VCaP (cell line): ENCODE data around the gene SPCS3.
A peak's percentile ranks its signal among the peaks of the same experiment; 100 is the strongest.

Experiments
- H3K27ac ChIP-seq: fragments of 450-650 bp; 2 replicates; pipeline ENCODE4 v1.5.1; 2017
- CTCF ChIP-seq: fragments of 450-650 bp; conservative IDR thresholded peaks from 2 replicates; pipeline ENCODE4 v1.5.1; 2017; ENCODE audit warnings: mild to moderate bottlenecking, moderate library complexity

SPCS3 gene

GRCh38 chr4:176319704-176320339, at the start of gene SPCS3:
TSS of gene SPCS3 (plus strand) at chr4:176319966. CDS start at chr4:176320077, 111 bp downstream.
- peak within 1 kb of the TSS; percentile 90 for H3K27ac ChIP-seq
- TF ChIP-seq CTCF: no peak

- TF ChIP-seq CTCF: no peak
- H3K27ac ChIP-seq: no peak overlapping the region
Observed at GRCh38 chr4:176270669-176271068, 49.1 kb upstream of the SPCS3 start.

- H3K27ac ChIP-seq: no peak overlapping the region
- TF ChIP-seq CTCF: no peak
Observed at GRCh38 chr4:176271749-176272148, 48.0 kb upstream of the SPCS3 start.

DNA sequence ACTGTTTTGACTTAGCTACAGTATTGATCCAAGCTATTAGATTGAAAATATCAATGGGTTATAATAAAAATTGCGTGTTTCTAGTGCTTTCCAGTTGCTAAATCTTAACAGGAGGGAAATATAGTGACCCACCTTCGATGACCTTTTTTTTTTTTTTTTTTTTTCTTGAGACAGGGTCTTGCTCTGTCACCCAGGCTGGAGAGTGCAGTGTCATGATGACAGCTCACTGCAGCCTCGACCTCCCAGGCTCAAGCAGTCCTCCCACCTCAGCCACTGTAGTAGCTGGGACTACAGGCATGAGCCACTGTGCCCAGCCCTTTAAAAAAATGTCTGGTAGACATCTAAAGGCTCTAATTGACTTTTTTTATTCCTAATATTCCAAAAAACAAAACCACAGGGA, 47.0 kb upstream of the SPCS3 start:
- no peak for TF ChIP-seq CTCF
- H3K27ac ChIP-seq: no peak overlapping the region

DNA sequence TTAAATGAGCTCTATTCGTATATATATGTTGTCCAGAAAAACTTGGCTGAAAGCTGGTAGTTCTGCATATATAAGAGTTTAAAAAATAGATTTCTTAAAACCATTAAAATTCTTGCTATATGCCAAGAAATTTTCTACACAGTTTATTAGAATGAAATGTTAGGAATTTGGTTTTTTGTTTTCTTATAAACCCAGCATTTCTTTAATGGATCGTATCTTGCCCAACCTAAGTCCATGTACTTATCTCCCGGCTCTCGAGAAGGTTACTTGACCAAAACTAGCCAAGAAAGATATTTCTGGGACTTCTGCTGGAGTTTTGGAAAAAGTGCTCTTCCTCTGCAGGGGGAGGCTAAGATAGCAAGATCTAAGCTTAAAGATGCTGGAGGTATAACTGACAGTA, 46.0 kb upstream of the SPCS3 start:
- H3K27ac ChIP-seq: no peak overlapping the region
- TF ChIP-seq CTCF: no peak

DNA sequence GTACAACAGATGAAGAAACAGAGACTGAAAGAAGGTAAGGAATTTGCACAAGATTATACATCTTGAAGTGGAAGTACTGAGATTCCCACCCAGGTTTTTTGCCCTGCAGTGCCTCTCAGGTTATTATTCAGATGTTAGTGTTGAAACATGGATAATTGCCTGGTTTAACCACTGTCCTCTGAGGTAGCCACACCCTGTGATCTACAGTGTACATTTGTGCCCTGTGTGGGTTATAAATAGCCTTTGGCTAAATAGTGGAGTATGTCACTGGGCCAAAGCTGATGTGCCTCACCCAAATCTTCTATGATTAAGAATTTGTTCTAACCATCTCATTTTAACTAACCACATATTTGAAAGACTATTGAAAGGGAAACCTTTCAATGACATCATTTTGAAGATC, 45.3 kb upstream of the SPCS3 start:
- no peak overlapping the region for H3K27ac ChIP-seq
- TF ChIP-seq CTCF: no peak

DNA sequence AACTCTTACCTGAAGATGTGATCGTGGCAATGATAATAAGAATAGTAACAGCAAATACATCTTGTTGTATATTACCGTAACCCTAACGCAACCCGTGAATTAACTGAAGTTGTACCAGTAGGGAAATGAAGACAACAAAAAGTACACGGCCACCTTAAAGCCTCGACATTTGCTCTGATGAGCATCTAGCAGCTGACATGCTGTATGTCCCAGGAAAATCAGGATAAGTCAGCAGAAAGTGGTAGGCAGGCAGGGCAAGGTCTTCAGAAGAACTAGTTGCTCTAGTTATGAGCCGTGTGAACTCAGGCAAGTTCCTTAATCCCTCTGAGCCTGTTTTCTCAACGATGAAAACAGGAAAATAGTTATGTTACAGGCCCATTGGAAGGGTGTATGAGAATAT, 43.1 kb upstream of the SPCS3 start:
- TF ChIP-seq CTCF: no peak
- no peak overlapping the region for H3K27ac ChIP-seq
